ENCODE results near the gene RGS2.

The RGS2 gene

GRCh38 chr1:192817246-192817645 is 8.4 kb downstream of the RGS2 start:
- in situ Hi-C loops (cut with HindIII; ENCODE audit: low pct_unique_long_range_greater_than_20kb, low sequenced_read_pairs): no loop called here
- DNase-seq (ENCODE audit: low read depth in 1 of 2, low spot score in 1 of 2): no peak
- no peak for TF ChIP-seq JUND (IDR thresholded peaks at IDR 0.05; ENCODE audit: low read depth)

- no peak for DNase-seq (ENCODE audit: low read depth in 1 of 2, low spot score in 1 of 2)
- in situ Hi-C loops (cut with HindIII; ENCODE audit: low pct_unique_long_range_greater_than_20kb, low sequenced_read_pairs): no loop called here
- TF ChIP-seq JUND (IDR thresholded peaks at IDR 0.05; ENCODE audit: low read depth): no peak
These were observed 12.5 kb downstream of the RGS2 start for GRCh38 chr1:192821296-192821695.

GRCh38 chr1:192824511-192824910 is 15.7 kb downstream of the RGS2 start:
- TF ChIP-seq JUND (IDR thresholded peaks at IDR 0.05; ENCODE audit: low read depth): no peak
- in situ Hi-C loops (cut with HindIII; ENCODE audit: low pct_unique_long_range_greater_than_20kb, low sequenced_read_pairs): no loop called here
- DNase-seq (ENCODE audit: low read depth in 1 of 2, low spot score in 1 of 2): no peak

GRCh38 chr1:192826791-192827546 is 18.1 kb downstream of the RGS2 start:
- no peak for DNase-seq (ENCODE audit: low read depth in 1 of 2, low spot score in 1 of 2)
- TF ChIP-seq JUND (IDR thresholded peaks at IDR 0.05; ENCODE audit: low read depth): no peak
- in situ Hi-C loops (cut with HindIII; ENCODE audit: low pct_unique_long_range_greater_than_20kb, low sequenced_read_pairs): no loop called here

GRCh38 chr1:192830595-192831246 is 21.9 kb downstream of the RGS2 start:
- no peak for DNase-seq (ENCODE audit: low read depth in 1 of 2, low spot score in 1 of 2)
- in situ Hi-C loops (cut with HindIII; ENCODE audit: low pct_unique_long_range_greater_than_20kb, low sequenced_read_pairs): no loop called here

GRCh38 chr1:192831706-192832355 is 23.0 kb downstream of the RGS2 start:
- no peak for DNase-seq (ENCODE audit: low read depth in 1 of 2, low spot score in 1 of 2)
- TF ChIP-seq JUND (IDR thresholded peaks at IDR 0.05; ENCODE audit: low read depth): no peak
- in situ Hi-C loops (cut with HindIII; ENCODE audit: low pct_unique_long_range_greater_than_20kb, low sequenced_read_pairs): no loop called here

More at GRCh38 chr1:192830595-192831246, 21.9 kb downstream of the RGS2 start:
- no peak for TF ChIP-seq JUND (IDR thresholded peaks at IDR 0.05; ENCODE audit: low read depth)

GRCh38 chr1:192832492-192832891 is 23.7 kb downstream of the RGS2 start:
- in situ Hi-C loops (cut with HindIII; ENCODE audit: low pct_unique_long_range_greater_than_20kb, low sequenced_read_pairs): no loop called here
- no peak for TF ChIP-seq JUND (IDR thresholded peaks at IDR 0.05; ENCODE audit: low read depth)
- DNase-seq (ENCODE audit: low read depth in 1 of 2, low spot score in 1 of 2): no peak

GRCh38 chr1:192835116-192835515 is 26.3 kb downstream of the RGS2 start:
- DNase-seq (ENCODE audit: low read depth in 1 of 2, low spot score in 1 of 2): no peak
- TF ChIP-seq JUND (IDR thresholded peaks at IDR 0.05; ENCODE audit: low read depth): no peak
- in situ Hi-C loops (cut with HindIII; ENCODE audit: low pct_unique_long_range_greater_than_20kb, low sequenced_read_pairs): no loop called here

GRCh38 chr1:192839162-192840066 is 30.6 kb downstream of the RGS2 start:
- in situ Hi-C loops (cut with HindIII; ENCODE audit: low pct_unique_long_range_greater_than_20kb, low sequenced_read_pairs): no loop called here
- DNase-seq (ENCODE audit: low read depth in 1 of 2, low spot score in 1 of 2): no peak
- no peak for TF ChIP-seq JUND (IDR thresholded peaks at IDR 0.05; ENCODE audit: low read depth)

GRCh38 chr1:192844360-192844759 is 35.5 kb downstream of the RGS2 start:
- in situ Hi-C loops (cut with HindIII; ENCODE audit: low pct_unique_long_range_greater_than_20kb, low sequenced_read_pairs): no loop called here
- TF ChIP-seq JUND (IDR thresholded peaks at IDR 0.05; ENCODE audit: low read depth): no peak
- no peak for DNase-seq (ENCODE audit: low read depth in 1 of 2, low spot score in 1 of 2)

GRCh38 chr1:192846950-192847349 is 38.1 kb downstream of the RGS2 start:
- no peak for TF ChIP-seq JUND (IDR thresholded peaks at IDR 0.05; ENCODE audit: low read depth)
- in situ Hi-C loops (cut with HindIII; ENCODE audit: low pct_unique_long_range_greater_than_20kb, low sequenced_read_pairs): no loop called here
- DNase-seq (ENCODE audit: low read depth in 1 of 2, low spot score in 1 of 2): no peak

- TF ChIP-seq JUND (IDR thresholded peaks at IDR 0.05; ENCODE audit: low read depth): no peak
- DNase-seq (ENCODE audit: low read depth in 1 of 2, low spot score in 1 of 2): no peak
- in situ Hi-C loops (cut with HindIII; ENCODE audit: low pct_unique_long_range_greater_than_20kb, low sequenced_read_pairs): no loop called here
These were observed 40.2 kb downstream of the RGS2 start for GRCh38 chr1:192849011-192849410.

All from T47D (cell line).